CD4-positive, alpha-beta T cell (primary cell): ENCODE measurements around the gene TUBB4B. TPM values are rescaled to one million over a fixed set of nuclear protein-coding genes. Genes with fewer than 3 reads are reported as not detected.

Experiments
- ATAC-seq: fragments of 200-7000 bp; cut with Tn5 transposase; one replicate; pipeline ENCODE4 v1.10.0; 2022; ENCODE audit warnings: mild to moderate bottlenecking; ENCODE audit not compliant: poor library complexity
- CTCF ChIA-PET: fragments of 350-600 bp; sonication (Branson Sonifier 250); formaldehyde crosslinking; loops from one replicate; lab custom pipeline; 2021; ENCODE audit warnings: antibody characterized with exemption, inconsistent platforms; lab: Charles Lee
- POLR2A ChIA-PET: fragments of 350-600 bp; sonication (Branson Sonifier 250); formaldehyde crosslinking; loops from one replicate; lab custom pipeline; 2021; ENCODE audit warnings: antibody characterized with exemption, inconsistent platforms; lab: Charles Lee
- DNase-seq, 14 experiments: peaks; one replicate each; pipeline ENCODE4 v3.0.0-alpha.2; 2013 to 2020; ENCODE audit warnings: mixed read lengths in 2 of 14
- H3K27ac ChIP-seq, 2 donors: one replicate each; pipeline versions ENCODE4 v1.5.1 to v1.7.0; 2013; ENCODE audit warnings: low read length in 2 of 2, low read depth in 1 of 2, mild to moderate bottlenecking in 1 of 2
- H3K27me3 ChIP-seq, 2 experiments: 1 replicate in 1 of 2; 2 replicates in 1 of 2; pipeline versions ENCODE4 v1.6.1 to v1.7.0; 2013; ENCODE audit warnings: low read length in 2 of 2, control low read depth in 1 of 2, mild to moderate bottlenecking in 1 of 2, moderate library complexity in 1 of 2; ENCODE audit not compliant: insufficient read depth in 2 of 2, control insufficient read depth in 1 of 2
- H3K36me3 ChIP-seq: one replicate; pipeline ENCODE4 v1.6.1; 2013; ENCODE audit warnings: low read length, control low read depth; ENCODE audit not compliant: insufficient read depth
- H3K4me1 ChIP-seq: one replicate; pipeline ENCODE4 v1.6.1; 2013; ENCODE audit warnings: low read length, control low read depth; ENCODE audit not compliant: insufficient read depth
- H3K4me3 ChIP-seq: one replicate; pipeline ENCODE4 v1.5.1; 2013; ENCODE audit warnings: mild to moderate bottlenecking, low read length, moderate library complexity
- H3K9me3 ChIP-seq, 2 experiments: 1 replicate in 1 of 2; 2 replicates in 1 of 2; pipeline versions ENCODE4 v1.6.1 to v1.7.0; 2013; ENCODE audit warnings: low read length in 2 of 2, mild to moderate bottlenecking in 2 of 2, control low read depth in 1 of 2, moderate library complexity in 1 of 2; ENCODE audit not compliant: control insufficient read depth in 1 of 2, insufficient read depth in 1 of 2
- H3K27ac Mint-ChIP-seq: one replicate; pipeline ENCODE4 v1.8.0; 2020; ENCODE audit warnings: mixed read lengths
- H3K27me3 Mint-ChIP-seq: one replicate; pipeline ENCODE4 v1.8.0; 2021; ENCODE audit warnings: mixed read lengths
- H3K36me3 Mint-ChIP-seq: one replicate; pipeline ENCODE4 v1.8.0; 2021; ENCODE audit warnings: low read depth, mixed read lengths
- H3K4me1 Mint-ChIP-seq: one replicate; pipeline ENCODE4 v1.8.0; 2021; ENCODE audit warnings: low read depth, mixed read lengths
- H3K4me3 Mint-ChIP-seq: one replicate; pipeline ENCODE4 v1.8.0; 2020; ENCODE audit warnings: mild to moderate bottlenecking, mixed read lengths
- H3K9me3 Mint-ChIP-seq: one replicate; pipeline ENCODE4 v1.8.0; 2020; ENCODE audit warnings: mixed read lengths
- intact Hi-C, 2 experiments: fragments of 100-400 bp; cut with DNase I in 1 of 2; cut with micrococcal nuclease in 1 of 2; formaldehyde crosslinking; loops; one replicate each; pipeline versions ENCODE4 v1.15.1 to v1.9.0; 2023 to 2025; cut with DNase I, micrococcal nuclease
- polyA plus RNA-seq, 2 donors: library from polyadenylated mRNA; unstranded; fragments of 120-200 nt; gene quantifications; one replicate each; pipeline ENCODE4 v1.2.1, GENCODE V29; 2013
- total RNA-seq, 174 experiments: library from RNA in 2 of 174; stranded (reverse) in 2 of 174; gene quantifications; one replicate each; pipeline ENCODE4 v1.2.3 and lab custom pipeline; 2021 to 2026
- TF ChIP-seq, protein P1 (sequence below): fragments of 200-600 bp; IDR thresholded peaks from one replicate; pipeline ENCODE4 v1.8.0; 2022; ENCODE audit warnings: antibody characterized with exemption, mild to moderate bottlenecking

Gene TUBB4B
- 10 to 100 TPM; 93.8 to 98.2 TPM for total RNA-seq
- 31.7 TPM for polyA plus RNA-seq (2013, experiment 1 of 2)
- 71.4 TPM for polyA plus RNA-seq (2013, experiment 2 of 2)
- 57.3 to 477 (median 143) reads per million in 172 experiments for total RNA-seq (lab: John Stamatoyannopoulos, UW)

DNA sequence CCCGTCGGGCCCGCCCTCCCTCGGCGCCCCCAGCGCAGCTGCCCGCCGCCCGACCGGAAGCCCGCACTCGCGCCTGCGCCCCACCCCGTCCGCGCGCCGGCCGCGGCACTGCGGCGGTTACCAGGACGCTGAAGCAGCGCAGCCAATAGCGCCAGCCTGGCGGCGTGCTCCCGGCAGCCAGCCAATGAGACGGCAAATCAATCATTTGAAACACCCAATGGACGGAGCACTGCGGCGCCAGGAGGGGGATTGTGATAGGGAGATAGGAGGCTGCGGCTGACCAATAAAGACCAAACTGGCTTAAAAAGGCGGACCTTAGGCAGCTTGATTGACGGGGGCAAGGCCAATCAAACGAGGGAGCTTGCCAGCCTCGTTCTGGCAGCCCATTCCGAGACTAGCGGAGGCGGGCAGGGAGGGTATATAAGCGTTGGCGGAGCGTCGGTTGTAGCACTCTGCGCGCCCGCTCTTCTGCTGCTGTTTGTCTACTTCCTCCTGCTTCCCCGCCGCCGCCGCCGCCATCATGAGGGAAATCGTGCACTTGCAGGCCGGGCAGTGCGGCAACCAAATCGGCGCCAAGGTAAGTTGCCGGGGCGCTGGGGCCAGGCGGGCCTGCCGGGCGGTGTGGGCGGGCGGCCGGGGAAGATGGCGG lies at the start of gene TUBB4B:
TUBB4B (plus strand) TSS at position 447 of the 649 bp plus-strand sequence; CDS start at position 521, 74 bp downstream.
- ATAC-seq (peak; percentile 79), DNase-seq (peak; percentile 93 to 100 (median 98))
- Histone ChIP-seq H3K9me3 (no peaks in the 10 kb centered on the region), H3K27me3 (no peaks in the 10 kb centered on the region), H3K4me3 (peak within 1 kb of the TSS; percentile 68), H3K27ac (peak within 1 kb of the TSS; percentile 64 to 84), H3K4me1 (peaks cover 64% of the 10 kb centered on the region), H3K36me3 (peaks cover 21% of the 10 kb centered on the region)
- H3K27me3 Mint-ChIP-seq: no peaks in the 10 kb centered on the region
- TF ChIP-seq, protein P1, sequence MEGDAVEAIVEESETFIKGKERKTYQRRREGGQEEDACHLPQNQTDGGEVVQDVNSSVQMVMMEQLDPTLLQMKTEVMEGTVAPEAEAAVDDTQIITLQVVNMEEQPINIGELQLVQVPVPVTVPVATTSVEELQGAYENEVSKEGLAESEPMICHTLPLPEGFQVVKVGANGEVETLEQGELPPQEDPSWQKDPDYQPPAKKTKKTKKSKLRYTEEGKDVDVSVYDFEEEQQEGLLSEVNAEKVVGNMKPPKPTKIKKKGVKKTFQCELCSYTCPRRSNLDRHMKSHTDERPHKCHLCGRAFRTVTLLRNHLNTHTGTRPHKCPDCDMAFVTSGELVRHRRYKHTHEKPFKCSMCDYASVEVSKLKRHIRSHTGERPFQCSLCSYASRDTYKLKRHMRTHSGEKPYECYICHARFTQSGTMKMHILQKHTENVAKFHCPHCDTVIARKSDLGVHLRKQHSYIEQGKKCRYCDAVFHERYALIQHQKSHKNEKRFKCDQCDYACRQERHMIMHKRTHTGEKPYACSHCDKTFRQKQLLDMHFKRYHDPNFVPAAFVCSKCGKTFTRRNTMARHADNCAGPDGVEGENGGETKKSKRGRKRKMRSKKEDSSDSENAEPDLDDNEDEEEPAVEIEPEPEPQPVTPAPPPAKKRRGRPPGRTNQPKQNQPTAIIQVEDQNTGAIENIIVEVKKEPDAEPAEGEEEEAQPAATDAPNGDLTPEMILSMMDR: no peak
- H3K4me3 Mint-ChIP-seq: peak within 1 kb of the TSS; percentile 91
- intact Hi-C loops: loop anchor here (1.0 kb wide), 2 partner anchors 14 to 18 kb away; partner anchors contain the start of gene NELFB (in 1 of the 2)
- POLR2A ChIA-PET: interaction anchor here (0.6 to 2.5 kb wide), 36 partner anchors 10 to 831 kb away, joined by 3 to 63 read pairs (median 4); partner anchors contain the start of genes ANAPC2, DPP7, EXD3 and MAN1B1
- no peaks in the 10 kb centered on the region for H3K9me3 Mint-ChIP-seq
- CTCF ChIA-PET: interaction anchor here (0.9 to 1.8 kb wide), 3 partner anchors 14 to 52 kb away, joined by 3 to 5 read pairs (median 4); no protein-coding TSS in a partner anchor
- H3K36me3 Mint-ChIP-seq: peaks cover 22% of the 10 kb centered on the region
- H3K4me1 Mint-ChIP-seq: peaks cover 17% of the 10 kb centered on the region
- H3K27ac Mint-ChIP-seq: peak within 1 kb of the TSS; percentile 89

DNA sequence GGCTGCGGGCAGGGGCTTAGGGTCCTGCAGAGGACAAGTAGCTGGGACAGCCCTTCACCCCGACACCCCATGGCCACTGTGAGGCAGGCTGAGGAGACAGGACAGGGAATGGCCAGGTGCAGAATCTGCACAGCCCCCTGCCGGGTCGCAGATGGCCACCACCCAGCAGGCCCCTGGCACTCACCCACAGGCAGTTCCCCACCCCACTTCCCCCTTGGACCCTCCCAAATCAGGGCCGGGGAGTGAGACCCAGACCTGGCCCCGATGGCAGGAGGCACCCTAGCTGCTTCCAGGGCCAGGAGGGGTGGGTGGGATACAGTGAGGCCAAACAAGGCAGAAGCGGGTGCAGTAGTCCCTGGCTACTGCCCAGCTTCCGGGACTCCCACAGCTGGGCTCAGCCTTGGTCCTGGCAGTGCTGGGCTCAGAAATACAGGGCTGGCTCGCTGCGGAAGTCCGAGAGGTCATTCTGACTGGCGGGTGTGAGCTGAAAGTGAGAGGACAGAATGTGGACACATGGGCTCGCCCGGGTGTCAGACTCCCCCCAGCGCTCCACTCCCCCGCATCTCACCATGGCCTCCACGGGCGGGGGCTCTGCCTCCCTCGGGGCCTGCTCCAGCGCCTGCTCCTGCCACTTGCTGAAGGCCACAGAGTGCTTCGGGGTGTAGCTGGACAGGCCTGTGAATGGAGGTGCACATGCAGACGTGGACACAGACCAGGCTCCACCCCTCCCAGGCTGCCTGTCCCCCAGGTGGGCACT lies 49.2 kb upstream of the TUBB4B start:
- no peaks in the 10 kb centered on the region for H3K9me3 ChIP-seq
- ChIA-PET CTCF (interaction anchor here (0.5 kb wide), 1 partner anchor 62 kb away, joined by 3 read pairs; no protein-coding TSS in a partner anchor), POLR2A (interaction anchor here (0.8 to 1.3 kb wide), 4 partner anchors 9 to 32 kb away, joined by 3 to 4 read pairs (median 3); partner anchors contain the start of gene TPRN)
- no peak for DNase-seq
- no peak overlapping the region for H3K27ac Mint-ChIP-seq
- H3K27ac ChIP-seq: no peak overlapping the region
- H3K4me3 Mint-ChIP-seq: no peak overlapping the region
- H3K9me3 Mint-ChIP-seq: no peaks in the 10 kb centered on the region
- H3K27me3 ChIP-seq: no peaks in the 10 kb centered on the region
- TF ChIP-seq, protein P1: no peak
- ATAC-seq: no peak
- H3K36me3 Mint-ChIP-seq: peaks cover 25% of the 10 kb centered on the region
- intact Hi-C loops: no loop called here
- peaks cover 32% of the 10 kb centered on the region for H3K4me1 ChIP-seq
- H3K4me1 Mint-ChIP-seq: peaks cover 19% of the 10 kb centered on the region
- peaks cover 20% of the 10 kb centered on the region for H3K36me3 ChIP-seq
- H3K4me3 ChIP-seq: no peak overlapping the region
- no peaks in the 10 kb centered on the region for H3K27me3 Mint-ChIP-seq

DNA sequence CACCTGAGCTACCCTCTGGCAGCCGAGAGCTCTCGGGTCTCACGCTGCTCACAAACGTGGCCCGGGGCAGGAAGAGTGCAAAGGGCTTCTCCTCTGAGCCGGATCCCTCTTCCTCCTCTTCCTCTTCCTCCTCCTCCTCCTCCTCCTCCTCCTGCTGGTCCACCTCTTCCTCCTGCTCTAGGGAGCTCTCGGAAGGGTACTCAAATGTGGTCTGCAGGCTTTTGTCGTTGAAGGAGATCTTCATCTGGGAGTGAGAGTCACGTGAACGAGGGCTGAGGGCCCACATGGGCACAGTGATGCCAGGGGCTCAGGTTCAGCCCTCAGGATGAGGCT lies 48.7 kb upstream of the TUBB4B start:
- CTCF ChIA-PET: no interaction called here
- POLR2A ChIA-PET: interaction anchor here (1.2 to 1.3 kb wide), 2 partner anchors 8 to 31 kb away, joined by 3 to 4 read pairs; partner anchors contain the start of gene TPRN
- no peak overlapping the region for H3K27ac ChIP-seq

More for the DNA sequence above, 48.7 kb upstream of the TUBB4B start:
- no peak overlapping the region for H3K4me3 ChIP-seq
- ATAC-seq (no peak), DNase-seq (no peak)
- H3K36me3 ChIP-seq: peaks cover 16% of the 10 kb centered on the region
- Mint-ChIP-seq H3K4me3 (no peak overlapping the region), H3K4me1 (peaks cover 14% of the 10 kb centered on the region), H3K9me3 (no peaks in the 10 kb centered on the region), H3K27me3 (no peaks in the 10 kb centered on the region), H3K36me3 (peaks cover 23% of the 10 kb centered on the region), H3K27ac (no peak overlapping the region)
- H3K4me1 ChIP-seq: peaks cover 27% of the 10 kb centered on the region
- H3K27me3 ChIP-seq: no peaks in the 10 kb centered on the region
- no peaks in the 10 kb centered on the region for H3K9me3 ChIP-seq
- TF ChIP-seq, protein P1: no peak
- intact Hi-C loops: no loop called here
